PC-9 (cell line): ENCODE results near the gene OTUD7B. TPM values are rescaled to one million over a fixed set of nuclear protein-coding genes. Genes with fewer than 3 reads are reported as not detected.

Source experiments
- BruUV-seq: library from RNA; stranded (reverse); fragments of 400-500 nt; replicated peaks from 2 replicates; lab custom pipeline; 2021; lab: Mats Ljungman, UMichigan
- CTCF ChIA-PET: fragments of 300-600 bp; sonication (Branson Sonifier 250); formaldehyde crosslinking; loops from one replicate; lab custom pipeline; 2022; ENCODE audit warnings: antibody characterized with exemption; lab: Charles Lee
- POLR2A ChIA-PET: fragments of 300-600 bp; sonication (Branson Sonifier 250); formaldehyde crosslinking; loops from one replicate; lab custom pipeline; 2022; ENCODE audit warnings: antibody characterized with exemption; ENCODE audit not compliant: unreplicated experiment; lab: Charles Lee
- DNase-seq, 2 experiments: peaks; one replicate each; pipeline versions ENCODE4 v3.0.0 to v3.0.0-alpha.2; 2015 to 2022; ENCODE audit warnings: mixed read lengths in 1 of 2
- H2AFZ ChIP-seq: fragments of 200-600 bp; sonication (generic); 2 replicates; pipeline ENCODE4 v1.8.1; 2017; ENCODE audit warnings: antibody characterized with exemption
- H3F3A ChIP-seq: fragments of 200-600 bp; sonication (generic); 2 replicates; pipeline ENCODE4 v1.8.1; 2017; ENCODE audit warnings: antibody characterized with exemption, mild to moderate bottlenecking, low read depth; ENCODE audit not compliant: insufficient read depth
- H3K27ac ChIP-seq: fragments of 200-600 bp; sonication (generic); 2 replicates; pipeline ENCODE4 v1.6.1; 2016; ENCODE audit warnings: mixed run types
- H3K27me3 ChIP-seq: fragments of 200-600 bp; sonication (generic); 2 replicates; pipeline ENCODE4 v1.6.1; 2016; ENCODE audit warnings: low read depth, mixed run types; ENCODE audit not compliant: insufficient read depth
- H3K36me3 ChIP-seq: fragments of 200-600 bp; sonication (generic); 2 replicates; pipeline ENCODE4 v1.6.1; 2016; ENCODE audit warnings: low read depth, mixed run types
- H3K4me1 ChIP-seq: fragments of 200-600 bp; sonication (generic); replicated peaks from 2 replicates; pipeline ENCODE4 v1.6.1; 2016; ENCODE audit warnings: mixed run types; ENCODE audit not compliant: insufficient read depth
- H3K4me2 ChIP-seq: fragments of 200-600 bp; sonication (generic); 2 replicates; pipeline ENCODE4 v1.6.1; 2017; ENCODE audit warnings: mixed run types
- H3K4me3 ChIP-seq: fragments of 200-600 bp; sonication (generic); 2 replicates; pipeline ENCODE4 v1.6.1; 2016; ENCODE audit warnings: mixed run types
- H3K79me2 ChIP-seq: fragments of 200-600 bp; sonication (generic); 2 replicates; pipeline ENCODE4 v1.6.1; 2017; ENCODE audit warnings: low read depth, mixed run types
- H3K9me2 ChIP-seq: fragments of 200-600 bp; sonication (generic); 2 replicates; pipeline ENCODE4 v1.8.1; 2017; ENCODE audit warnings: mild to moderate bottlenecking; ENCODE audit not compliant: insufficient read depth
- H3K9me3 ChIP-seq: fragments of 200-600 bp; sonication (generic); 2 replicates; pipeline ENCODE4 v1.8.1; 2016; ENCODE audit warnings: low read depth; ENCODE audit not compliant: insufficient read depth
- H4K20me1 ChIP-seq: fragments of 200-600 bp; sonication (generic); 2 replicates; pipeline ENCODE4 v1.8.1; 2017; ENCODE audit not compliant: insufficient read depth
- EZH2 ChIP-seq: fragments of 200-600 bp; sonication (generic); IDR thresholded peaks from 2 replicates; pipeline ENCODE4 v1.8.0; 2017; ENCODE audit warnings: antibody characterized with exemption, low read depth
- intact Hi-C: fragments of 100-400 bp; cut with micrococcal nuclease; formaldehyde crosslinking; loops from one replicate; pipeline ENCODE4 v1.10.0; 2022; ENCODE audit not compliant: unreplicated experiment
- total RNA-seq: library from RNA; stranded (reverse); gene quantifications from 2 replicates; pipeline ENCODE4 v1.2.3, GENCODE V29; 2021
- TF ChIP-seq, protein P1 (sequence below): fragments of 200-600 bp; sonication (generic); conservative IDR thresholded peaks from 2 replicates; pipeline ENCODE4 v1.6.1; 2017; ENCODE audit warnings: mixed run types, antibody characterized with exemption, mild to moderate bottlenecking, moderate library complexity

The OTUD7B gene
- total RNA-seq, 1 experiment from 2014 or later = 30.2 TPM

GRCh38 chr1:149934356-149934755 lies 76.2 kb downstream of the OTUD7B start:
- Histone ChIP-seq H3K79me2 (no peaks in the 10 kb centered on the region), H3K4me2 (no peak overlapping the region), H3K9me3 (no peaks in the 10 kb centered on the region), H3K4me1 (peaks cover 28% of the 10 kb centered on the region), H3K36me3 (peaks cover 6% of the 10 kb centered on the region; the same call in 1 of the 2 replicates), H3K4me3 (no peak overlapping the region), H4K20me1 (no peaks in the 10 kb centered on the region), H3K9me2 (no peaks in the 10 kb centered on the region), H2AFZ (no peak overlapping the region), H3K27ac (no peak overlapping the region), H3K27me3 (no peaks in the 10 kb centered on the region), H3F3A (peaks cover 29% of the 10 kb centered on the region)
- DNase-seq = no peak
- TF ChIP-seq EZH2 = no peak
- TF ChIP-seq, protein P1, sequence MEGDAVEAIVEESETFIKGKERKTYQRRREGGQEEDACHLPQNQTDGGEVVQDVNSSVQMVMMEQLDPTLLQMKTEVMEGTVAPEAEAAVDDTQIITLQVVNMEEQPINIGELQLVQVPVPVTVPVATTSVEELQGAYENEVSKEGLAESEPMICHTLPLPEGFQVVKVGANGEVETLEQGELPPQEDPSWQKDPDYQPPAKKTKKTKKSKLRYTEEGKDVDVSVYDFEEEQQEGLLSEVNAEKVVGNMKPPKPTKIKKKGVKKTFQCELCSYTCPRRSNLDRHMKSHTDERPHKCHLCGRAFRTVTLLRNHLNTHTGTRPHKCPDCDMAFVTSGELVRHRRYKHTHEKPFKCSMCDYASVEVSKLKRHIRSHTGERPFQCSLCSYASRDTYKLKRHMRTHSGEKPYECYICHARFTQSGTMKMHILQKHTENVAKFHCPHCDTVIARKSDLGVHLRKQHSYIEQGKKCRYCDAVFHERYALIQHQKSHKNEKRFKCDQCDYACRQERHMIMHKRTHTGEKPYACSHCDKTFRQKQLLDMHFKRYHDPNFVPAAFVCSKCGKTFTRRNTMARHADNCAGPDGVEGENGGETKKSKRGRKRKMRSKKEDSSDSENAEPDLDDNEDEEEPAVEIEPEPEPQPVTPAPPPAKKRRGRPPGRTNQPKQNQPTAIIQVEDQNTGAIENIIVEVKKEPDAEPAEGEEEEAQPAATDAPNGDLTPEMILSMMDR = no peak
- ChIA-PET CTCF (no interaction called here), POLR2A (no interaction called here)
- intact Hi-C loops = no loop called here
- no TSS peak for BruUV-seq

- intact Hi-C loops = no loop called here
- H3K4me2 ChIP-seq = no peak overlapping the region
- ChIA-PET CTCF (no interaction called here), POLR2A (interaction anchor here (0.5 kb wide), 1 partner anchor 277 kb away, joined by 3 read pairs; no protein-coding TSS in a partner anchor)
- no peaks in the 10 kb centered on the region for H3K9me2 ChIP-seq
- H3K4me1 ChIP-seq = peaks cover 32% of the 10 kb centered on the region
- no peak overlapping the region for H3K4me3 ChIP-seq
- peaks cover 6% of the 10 kb centered on the region; the same call in 1 of the 2 replicates for H3K36me3 ChIP-seq
- H3K27ac ChIP-seq = no peak overlapping the region
- H3K27me3 ChIP-seq = no peaks in the 10 kb centered on the region
- H3K9me3 ChIP-seq = no peaks in the 10 kb centered on the region
- no peaks in the 10 kb centered on the region for H4K20me1 ChIP-seq
- BruUV-seq = no TSS peak
- H3K79me2 ChIP-seq = no peaks in the 10 kb centered on the region
- TF ChIP-seq, protein P1 = no peak
- TF ChIP-seq EZH2 = no peak
- H3F3A ChIP-seq = peaks cover 19% of the 10 kb centered on the region
- DNase-seq = no peak
- no peak overlapping the region for H2AFZ ChIP-seq
Observed at GRCh38 chr1:149933208-149933607, 77.3 kb downstream of the OTUD7B start.

DNA sequence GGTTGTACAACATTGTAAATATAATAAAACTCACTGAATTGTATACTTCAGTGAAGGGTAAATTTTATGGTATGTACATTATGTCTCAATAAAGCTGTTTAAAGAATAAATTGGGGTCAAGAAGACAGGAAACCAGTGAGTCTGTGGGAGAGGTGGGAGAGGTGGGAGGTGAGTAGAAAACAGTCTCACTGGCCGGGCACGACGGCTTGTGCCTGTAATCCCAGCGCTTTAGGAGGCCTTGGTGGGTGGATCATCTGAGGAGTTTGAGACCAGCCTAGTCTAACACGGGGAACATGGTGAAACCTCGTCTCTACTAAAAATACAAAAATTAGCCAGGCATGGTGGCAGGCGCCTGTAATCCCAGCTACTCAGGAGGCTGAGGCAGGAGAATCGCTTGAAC lies 78.1 kb downstream of the OTUD7B start:
- DNase-seq = no peak
- intact Hi-C loops = no loop called here
- H3K27me3 ChIP-seq = no peaks in the 10 kb centered on the region
- H3K4me1 ChIP-seq = peaks cover 25% of the 10 kb centered on the region
- H3F3A ChIP-seq = peaks cover 15% of the 10 kb centered on the region
- peaks cover 6% of the 10 kb centered on the region; the same call in 1 of the 2 replicates for H3K36me3 ChIP-seq
- H3K27ac ChIP-seq = no peak overlapping the region
- TF ChIP-seq, protein P1 = no peak
- TF ChIP-seq EZH2 = no peak
- ChIA-PET POLR2A (no interaction called here), CTCF (no interaction called here)
- H3K9me3 ChIP-seq = no peaks in the 10 kb centered on the region
- no peaks in the 10 kb centered on the region for H4K20me1 ChIP-seq
- no peak overlapping the region for H2AFZ ChIP-seq
- peaks cover under 1% of the 10 kb centered on the region for H3K79me2 ChIP-seq
- no peak overlapping the region for H3K4me2 ChIP-seq
- H3K9me2 ChIP-seq = no peaks in the 10 kb centered on the region
- BruUV-seq = no TSS peak
- no peak overlapping the region for H3K4me3 ChIP-seq
